ENCODE data around the gene WIPF3. TPM values are rescaled to one million over a fixed set of nuclear protein-coding genes. Genes with fewer than 3 reads are reported as not detected.

The WIPF3 gene
- total and polyA plus RNA-seq, 10 of the 15 experiments (the other 5 are each of a cell fraction or from before 2014, with no cell fraction given), result 0.03 to 0.05 TPM; not detected in 8

DNA sequence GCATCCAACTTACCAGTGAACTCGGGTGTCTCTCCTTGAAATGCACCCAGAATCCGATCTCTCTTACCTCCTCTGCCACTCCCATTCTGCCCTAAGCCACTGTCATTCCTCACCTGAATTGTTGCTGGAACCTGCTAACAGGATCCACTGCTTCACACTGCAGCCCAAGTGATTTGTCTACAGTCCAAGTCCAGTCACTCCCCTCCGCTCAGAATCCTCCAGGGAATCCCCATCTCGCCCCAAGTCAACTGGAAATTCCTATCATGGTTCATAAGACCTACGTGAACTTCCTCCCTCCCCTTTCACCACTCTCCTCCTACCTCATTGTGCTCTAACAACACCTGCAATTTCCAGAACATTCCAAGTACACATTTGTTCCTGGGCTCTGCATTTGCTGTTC lies 92.0 kb downstream of the WIPF3 start (continued):
- TF ChIP-seq SMARCA5 (IDR thresholded peaks at IDR 0.05), result no peak
- no peak for TF ChIP-seq MTA3 (IDR thresholded peaks at IDR 0.05; ENCODE audit: borderline replicate concordance, low read length)
- no peak for TF ChIP-seq GABPA (IDR thresholded peaks at IDR 0.05; ENCODE audit: low read depth)

DNA sequence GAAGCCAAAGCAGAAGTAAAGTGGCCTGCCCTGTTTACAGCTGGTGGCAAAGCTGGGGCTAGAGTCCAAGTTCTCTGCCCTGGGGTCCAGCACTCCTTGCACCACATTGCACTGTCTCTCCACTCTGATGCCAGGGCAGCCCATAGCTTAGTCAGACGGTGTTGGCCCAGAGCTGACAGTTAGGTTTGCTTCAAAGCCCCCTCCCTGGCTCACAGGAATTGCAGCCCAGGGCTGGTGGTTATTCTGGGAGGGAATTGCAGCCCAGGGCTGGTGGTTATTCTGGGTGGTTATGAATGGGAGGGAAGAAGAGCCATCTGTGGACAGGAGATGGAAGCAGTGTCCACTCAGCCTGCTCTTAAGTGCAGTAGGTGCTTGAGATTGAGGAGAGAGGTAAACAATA lies 94.4 kb downstream of the WIPF3 start:
- ChIA-PET CTCF (interaction anchor here (1.1 kb wide), 1 partner anchor 21 kb away, joined by 4 read pairs; no protein-coding TSS in a partner anchor), POLR2A (no interaction called here), SMC1A (ENCODE audit: uncharacterized antibody, unreplicated experiment) (no interaction called here), RAD21 (ENCODE audit: unreplicated experiment) (no interaction called here)
- no peaks in the 10 kb centered on the region for H3K27me3 ChIP-seq (replicated peaks in 1 of 2; ENCODE audit: control insufficient read depth in 2 of 2, insufficient read depth in 2 of 2, low read length in 1 of 2)
- no peak for ATAC-seq
- H3K27ac ChIP-seq (ENCODE audit: control insufficient read depth, insufficient read depth), result no peak overlapping the region
- no peak overlapping the region for H3K9ac ChIP-seq (ENCODE audit: control insufficient read depth, insufficient read depth, low read length)
- no peak for FAIRE-seq
- no peaks in the 10 kb centered on the region for H3K4me1 ChIP-seq (ENCODE audit: control insufficient read depth, insufficient read depth, low read length)
- H2AFZ ChIP-seq (ENCODE audit: control insufficient read depth, low read depth, low read length), result no peak overlapping the region
- in situ Hi-C loops (cut with MboI) (no loop called here), intact Hi-C loops (cut with micrococcal nuclease; ENCODE audit: unreplicated experiment) (no loop called here)
- no peaks in the 10 kb centered on the region for H3K9me3 ChIP-seq (replicated peaks; ENCODE audit: control insufficient read depth, insufficient read depth, low read length)
- no peaks in the 10 kb centered on the region for H3K79me2 ChIP-seq (ENCODE audit: control insufficient read depth, insufficient read depth, low read length)
- no peak overlapping the region for H3K4me3 ChIP-seq
- no peak for DNase-seq (ENCODE audit: low read depth, low spot score)
- WGBS (ENCODE audit: insufficient coverage, insufficient replicate concordance, low lambda C conversion rate, missing lambda C conversion rate), result 29% methylated on average over 1 of the region's 1 CpG
- H3K36me3 ChIP-seq (ENCODE audit: control insufficient read depth in 2 of 2, insufficient read depth in 2 of 2, low read length in 1 of 2), result no peaks in the 10 kb centered on the region
- no TSS peak for BruUV-seq (replicated peaks)
- no peaks in the 10 kb centered on the region for H4K20me1 ChIP-seq (ENCODE audit: control insufficient read depth, insufficient read depth)
- H3K4me2 ChIP-seq (ENCODE audit: control insufficient read depth, insufficient read depth), result no peak overlapping the region
- TF ChIP-seq MTA3 (IDR thresholded peaks at IDR 0.05; ENCODE audit: borderline replicate concordance, low read length) (no peak), STAT3 (IDR thresholded peaks at IDR 0.05; ENCODE audit: low read depth, low read length) (no peak), PAX8 (IDR thresholded peaks at IDR 0.05) (no peak), RAD51 (IDR thresholded peaks at IDR 0.05) (no peak), PAX5 (IDR thresholded peaks at IDR 0.05; ENCODE audit: borderline replicate concordance, low read depth, low read length) (no peak), HDAC6 (IDR thresholded peaks at IDR 0.05; ENCODE audit: unreplicated experiment) (no peak), EP300 (IDR thresholded peaks at IDR 0.05; ENCODE audit: borderline replicate concordance in 1 of 2, control insufficient read depth in 1 of 2, low read depth in 2 of 2, low read length in 2 of 2) (no peak), CBX3 (IDR thresholded peaks at IDR 0.05; ENCODE audit: borderline replicate concordance, low read depth) (no peak), POLR2A (IDR thresholded peaks at IDR 0.05; ENCODE audit: low read depth, low read length) (no peak), CBX5 (IDR thresholded peaks at IDR 0.05; ENCODE audit: low read depth) (no peak), STAT1 (conservative IDR thresholded peaks at IDR 0.05) (no peak), JUND (IDR thresholded peaks at IDR 0.05; ENCODE audit: low read depth, low read length) (no peak), KDM1A (IDR thresholded peaks at IDR 0.05; ENCODE audit: borderline replicate concordance) (no peak), IRF4 (IDR thresholded peaks at IDR 0.05; ENCODE audit: low read depth, low read length) (no peak), SIX5 (IDR thresholded peaks at IDR 0.05; ENCODE audit: low read depth, low read length, severe bottlenecking) (no peak)
- TF ChIP-seq, protein P1, sequence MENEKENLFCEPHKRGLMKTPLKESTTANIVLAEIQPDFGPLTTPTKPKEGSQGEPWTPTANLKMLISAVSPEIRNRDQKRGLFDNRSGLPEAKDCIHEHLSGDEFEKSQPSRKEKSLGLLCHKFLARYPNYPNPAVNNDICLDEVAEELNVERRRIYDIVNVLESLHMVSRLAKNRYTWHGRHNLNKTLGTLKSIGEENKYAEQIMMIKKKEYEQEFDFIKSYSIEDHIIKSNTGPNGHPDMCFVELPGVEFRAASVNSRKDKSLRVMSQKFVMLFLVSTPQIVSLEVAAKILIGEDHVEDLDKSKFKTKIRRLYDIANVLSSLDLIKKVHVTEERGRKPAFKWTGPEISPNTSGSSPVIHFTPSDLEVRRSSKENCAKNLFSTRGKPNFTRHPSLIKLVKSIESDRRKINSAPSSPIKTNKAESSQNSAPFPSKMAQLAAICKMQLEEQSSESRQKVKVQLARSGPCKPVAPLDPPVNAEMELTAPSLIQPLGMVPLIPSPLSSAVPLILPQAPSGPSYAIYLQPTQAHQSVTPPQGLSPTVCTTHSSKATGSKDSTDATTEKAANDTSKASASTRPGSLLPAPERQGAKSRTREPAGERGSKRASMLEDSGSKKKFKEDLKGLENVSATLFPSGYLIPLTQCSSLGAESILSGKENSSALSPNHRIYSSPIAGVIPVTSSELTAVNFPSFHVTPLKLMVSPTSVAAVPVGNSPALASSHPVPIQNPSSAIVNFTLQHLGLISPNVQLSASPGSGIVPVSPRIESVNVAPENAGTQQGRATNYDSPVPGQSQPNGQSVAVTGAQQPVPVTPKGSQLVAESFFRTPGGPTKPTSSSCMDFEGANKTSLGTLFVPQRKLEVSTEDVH (IDR thresholded peaks at IDR 0.05; ENCODE audit: low read depth, partially characterized antibody), result no peak
- TF ChIP-seq, protein P2, sequence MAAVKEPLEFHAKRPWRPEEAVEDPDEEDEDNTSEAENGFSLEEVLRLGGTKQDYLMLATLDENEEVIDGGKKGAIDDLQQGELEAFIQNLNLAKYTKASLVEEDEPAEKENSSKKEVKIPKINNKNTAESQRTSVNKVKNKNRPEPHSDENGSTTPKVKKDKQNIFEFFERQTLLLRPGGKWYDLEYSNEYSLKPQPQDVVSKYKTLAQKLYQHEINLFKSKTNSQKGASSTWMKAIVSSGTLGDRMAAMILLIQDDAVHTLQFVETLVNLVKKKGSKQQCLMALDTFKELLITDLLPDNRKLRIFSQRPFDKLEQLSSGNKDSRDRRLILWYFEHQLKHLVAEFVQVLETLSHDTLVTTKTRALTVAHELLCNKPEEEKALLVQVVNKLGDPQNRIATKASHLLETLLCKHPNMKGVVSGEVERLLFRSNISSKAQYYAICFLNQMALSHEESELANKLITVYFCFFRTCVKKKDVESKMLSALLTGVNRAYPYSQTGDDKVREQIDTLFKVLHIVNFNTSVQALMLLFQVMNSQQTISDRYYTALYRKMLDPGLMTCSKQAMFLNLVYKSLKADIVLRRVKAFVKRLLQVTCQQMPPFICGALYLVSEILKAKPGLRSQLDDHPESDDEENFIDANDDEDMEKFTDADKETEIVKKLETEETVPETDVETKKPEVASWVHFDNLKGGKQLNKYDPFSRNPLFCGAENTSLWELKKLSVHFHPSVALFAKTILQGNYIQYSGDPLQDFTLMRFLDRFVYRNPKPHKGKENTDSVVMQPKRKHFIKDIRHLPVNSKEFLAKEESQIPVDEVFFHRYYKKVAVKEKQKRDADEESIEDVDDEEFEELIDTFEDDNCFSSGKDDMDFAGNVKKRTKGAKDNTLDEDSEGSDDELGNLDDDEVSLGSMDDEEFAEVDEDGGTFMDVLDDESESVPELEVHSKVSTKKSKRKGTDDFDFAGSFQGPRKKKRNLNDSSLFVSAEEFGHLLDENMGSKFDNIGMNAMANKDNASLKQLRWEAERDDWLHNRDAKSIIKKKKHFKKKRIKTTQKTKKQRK (IDR thresholded peaks at IDR 0.05; ENCODE audit: low read depth, low read length), result no peak

All from GM12878 (cell line).